K562 (cell line): Measurements from ENCODE around the gene LAP3. TPM values are rescaled to one million over a fixed set of nuclear protein-coding genes. Genes with fewer than 3 reads are reported as not detected.

Source experiments
- ATAC-seq: fragments of 200-7000 bp; cut with Tn5 transposase; 3 replicates; pipeline ENCODE4 v1.9.1; 2020; ENCODE audit warnings: moderate library complexity
- BruUV-seq: library from RNA; stranded (reverse); fragments of 400-500 nt; replicated peaks from 2 replicates; lab custom pipeline; 2021; lab: Mats Ljungman, UMichigan
- CTCF ChIA-PET: fragments of 300-600 bp; formaldehyde crosslinking; extraction: SDS; loops from one replicate; lab custom pipeline; 2021; ENCODE audit warnings: low intra/inter-chr PET ratio; lab: Yijun Ruan, JAX
- POLR2A ChIA-PET: fragments of 300-600, 350-650 bp; sonication (Branson Sonifier 250); formaldehyde crosslinking; extraction: SDS; loops from one replicate; lab custom pipeline; 2021; ENCODE audit warnings: antibody characterized with exemption, inconsistent platforms; lab: Yijun Ruan, JAX
- DNase-seq, 4 experiments: peaks; one replicate each; pipeline versions ENCODE4 v3.0.0 to v3.0.0-alpha.2; 2011 to 2018; ENCODE audit warnings: low spot score in 3 of 4, mixed read lengths in 3 of 4; ENCODE audit errors: extremely low read depth in 1 of 4
- FAIRE-seq: peaks from 2 replicates; lab custom pipeline; 2011; peaks lifted over from hg19 to GRCh38; lab: Jason Lieb, UNC
- H2AFZ ChIP-seq: 2 replicates; pipeline ENCODE4 v1.6.0; 2011; ENCODE audit warnings: low read depth, low read length, control low read depth, inconsistent platforms
- H3K27ac ChIP-seq: fragments of 200-600 bp; 3 replicates; pipeline ENCODE4 v1.8.0; 2011; ENCODE audit warnings: low read depth, mild to moderate bottlenecking, control low read depth, inconsistent platforms, low read length, moderate library complexity, mixed read lengths; ENCODE audit errors: extremely low read depth
- H3K27me3 ChIP-seq, 2 experiments: fragments of 300-600 bp in 1 of 2; 2 replicates in 1 of 2; 3 replicates in 1 of 2; pipeline versions ENCODE4 v1.6.0 to v1.8.0; 2011; ENCODE audit warnings: inconsistent platforms in 2 of 2, low read length in 2 of 2, mild to moderate bottlenecking in 1 of 2, mixed read lengths in 1 of 2, moderate library complexity in 1 of 2; ENCODE audit not compliant: control insufficient read depth in 2 of 2, insufficient read depth in 2 of 2
- H3K36me3 ChIP-seq: fragments of 300-600 bp; 3 replicates; pipeline ENCODE4 v1.8.0; 2011; ENCODE audit warnings: mild to moderate bottlenecking, low read length, inconsistent platforms; ENCODE audit not compliant: control insufficient read depth, insufficient read depth
- H3K4me1 ChIP-seq, 2 experiments: fragments of 200-600 bp in 1 of 2; replicated peaks in 1 of 2; 2 replicates in 1 of 2; 3 replicates in 1 of 2; pipeline versions ENCODE4 v1.5.1 to v1.8.0; 2011; ENCODE audit warnings: inconsistent platforms in 2 of 2, low read length in 2 of 2, mild to moderate bottlenecking in 1 of 2, mixed read lengths in 1 of 2, moderate library complexity in 1 of 2; ENCODE audit not compliant: control insufficient read depth in 2 of 2, insufficient read depth in 2 of 2
- H3K4me2 ChIP-seq: 2 replicates; pipeline ENCODE4 v1.6.1; 2011; ENCODE audit warnings: low read length, control low read depth, inconsistent platforms, mixed read lengths; ENCODE audit not compliant: insufficient read depth
- H3K4me3 ChIP-seq: fragments of 200-600 bp; sonication (generic), shearing (Covaris generic); 2 replicates; pipeline ENCODE4 v1.5.1; 2016; ENCODE audit warnings: control low read depth, inconsistent platforms
- H3K79me2 ChIP-seq: fragments of 200-600 bp; 3 replicates; pipeline ENCODE4 v1.8.0; 2011; ENCODE audit warnings: low read length, inconsistent platforms; ENCODE audit not compliant: control insufficient read depth, insufficient read depth
- H3K9ac ChIP-seq, 2 experiments: 2 replicates each; pipeline versions ENCODE4 v1.6.0 to v1.6.1; 2011; ENCODE audit warnings: low read depth in 2 of 2, low read length in 2 of 2, control low read depth in 1 of 2, inconsistent platforms in 1 of 2, mild to moderate bottlenecking in 1 of 2, mixed read lengths in 1 of 2; ENCODE audit not compliant: insufficient read depth in 1 of 2
- H3K9me1 ChIP-seq: one replicate; pipeline ENCODE4 v1.6.0; 2011; ENCODE audit warnings: inconsistent platforms, mild to moderate bottlenecking, low read length, moderate library complexity; ENCODE audit not compliant: control insufficient read depth, insufficient read depth
- H3K9me3 ChIP-seq: replicated peaks from 2 replicates; pipeline ENCODE4 v1.5.1; 2011; ENCODE audit warnings: low read depth, low read length, inconsistent platforms; ENCODE audit not compliant: control insufficient read depth, insufficient read depth
- H4K20me1 ChIP-seq: replicated peaks from 2 replicates; pipeline ENCODE4 v1.6.1; 2011; ENCODE audit warnings: low read length, inconsistent platforms, mixed read lengths; ENCODE audit not compliant: control insufficient read depth, insufficient read depth
- CBX3 ChIP-seq, 2 experiments: IDR thresholded peaks; 1 replicate in 1 of 2; 2 replicates in 1 of 2; pipeline ENCODE4 v1.6.1; 2012; ENCODE audit warnings: inconsistent platforms in 2 of 2, low read length in 2 of 2, borderline replicate concordance in 1 of 2, control low read depth in 1 of 2
- FOXK1 ChIP-seq: sonication (generic); formaldehyde crosslinking; IDR thresholded peaks from 2 replicates; pipeline ENCODE4 v1.8.0; 2022; ENCODE audit warnings: missing genetic modification reagents, mild to moderate bottlenecking, borderline replicate concordance
- GABPB2 ChIP-seq: fragments of 250-450 bp; sonication (Bioruptor Pico); conservative IDR thresholded peaks from 2 replicates; pipeline ENCODE4 v1.5.1; 2021; ENCODE audit warnings: mild to moderate bottlenecking
- NR2C1 ChIP-seq, 2 experiments: fragments of 450-650 bp; IDR thresholded peaks; 2 replicates each; pipeline ENCODE4 v1.6.1; 2017; ENCODE audit warnings: mild to moderate bottlenecking in 2 of 2, antibody characterized with exemption in 1 of 2, inconsistent platforms in 1 of 2, missing compliant biosample characterization in 1 of 2, missing genetic modification characterization in 1 of 2
- NRF1 ChIP-seq, 2 experiments: fragments of 450-650 bp; IDR thresholded peaks in 1 of 2; conservative IDR thresholded peaks in 1 of 2; 2 replicates each; pipeline ENCODE4 v1.6.1; 2014; ENCODE audit warnings: mild to moderate bottlenecking in 2 of 2
- SREBF2 ChIP-seq: sonication (generic); formaldehyde crosslinking; IDR thresholded peaks from 2 replicates; pipeline ENCODE4 v1.4.0; 2020; ENCODE audit warnings: mild to moderate bottlenecking, missing genetic modification reagents
- THRAP3 ChIP-seq: fragments of 450-650 bp; IDR thresholded peaks from 2 replicates; pipeline ENCODE4 v1.6.1; 2016; ENCODE audit warnings: mild to moderate bottlenecking, inconsistent platforms, borderline replicate concordance
- ZNF277 ChIP-seq: fragments of 250-450 bp; sonication (Bioruptor Pico); IDR thresholded peaks from 2 replicates; pipeline ENCODE4 v1.8.0; 2022; ENCODE audit warnings: inconsistent platforms, mild to moderate bottlenecking, moderate library complexity, borderline replicate concordance
- ZNF511 ChIP-seq: sonication (generic); formaldehyde crosslinking; IDR thresholded peaks from 2 replicates; pipeline ENCODE4 v1.8.0; 2022; ENCODE audit warnings: mild to moderate bottlenecking, missing genetic modification reagents
- ZNF551 ChIP-seq: fragments of 250-450 bp; sonication (Bioruptor Pico); IDR thresholded peaks from 2 replicates; pipeline ENCODE4 v1.5.0; 2021; ENCODE audit warnings: mild to moderate bottlenecking, moderate library complexity
- ZNF778 ChIP-seq: fragments of 450-650 bp; formaldehyde crosslinking; IDR thresholded peaks from 2 replicates; pipeline ENCODE4 v1.4.0; 2020; ENCODE audit warnings: mild to moderate bottlenecking, moderate library complexity
- ZNF785 ChIP-seq: fragments of 250-450 bp; sonication (Bioruptor Pico); IDR thresholded peaks from 2 replicates; pipeline ENCODE4 v1.4.0; 2020; ENCODE audit warnings: mild to moderate bottlenecking
- WGBS: fragments of 100-300 bp; shearing (Covaris generic); methylation state at CpG from one replicate; pipeline ENCODE4 v1.1.6; 2016; ENCODE audit warnings: low coverage, mixed read lengths; ENCODE audit not compliant: insufficient coverage; ENCODE audit errors: missing lambda C conversion rate; 5-methylcytosine and 5-hydroxymethylcytosine counted together
- in situ Hi-C: fragments of 300-500 bp; cut with MboI; formaldehyde crosslinking; loops from 4 replicates; pipeline ENCODE4 v1.15.0; 2018; ENCODE audit warnings: inconsistent platforms, mixed read lengths
- intact Hi-C: fragments of 100-400 bp; cut with micrococcal nuclease; formaldehyde crosslinking; loops from 2 replicates; pipeline ENCODE4 v1.14.2; 2022
- polyA plus RNA-seq, 8 experiments: library from polyadenylated mRNA; depleted of rRNA in 4 of 8; stranded (reverse) in 5 of 8; unstranded in 3 of 8; fragments of >200 nt; fragmentation: Nextera tagmentation in 2 of 8; fragmentation: Illumina TruSeq in 1 of 8; extraction: Ambion mirVana in 2 of 8; extraction: Trizol in 1 of 8; gene quantifications; 2 replicates each; pipeline versions ENCODE4 v1.2.1 to v1.2.3, GENCODE V29; 2011 to 2014; ENCODE audit warnings: inconsistent platforms in 1 of 8, missing spikeins in 1 of 8
- total RNA-seq, 7 experiments: library from RNA; depleted of rRNA in 6 of 7; stranded (reverse); fragments of >200 nt in 6 of 7; fragmentation: Illumina TruSeq in 2 of 7; extraction: Trizol in 2 of 7; gene quantifications; 2 replicates each; pipeline versions ENCODE4 v1.2.1 to v1.2.3, GENCODE V29; 2011 to 2021; ENCODE audit warnings: low replicate concordance in 1 of 7

Gene LAP3
- total and polyA plus RNA-seq, 9 of the 15 experiments (the other 6 are each of a cell fraction or from before 2014, with no cell fraction given), result 82.3 to 170 (median 107) TPM

- POLR2A ChIA-PET, result interaction anchor here (0.6 to 1.5 kb wide), 3 partner anchors 11 to 1736 kb away, joined by 3 read pairs; no protein-coding TSS in a partner anchor
- Histone ChIP-seq H3K79me2 (peaks cover 56% of the 10 kb centered on the region), H3K9me3 (no peaks in the 10 kb centered on the region), H4K20me1 (peaks cover 15% of the 10 kb centered on the region), H3K9me1 (peaks cover 3% of the 10 kb centered on the region)
- no peak for TF ChIP-seq ZNF551 (CRISPR knock-in tag)
- TF ChIP-seq ZNF277 (CRISPR knock-in tag), result no peak
- TF ChIP-seq SREBF2, result no peak
- no peak for TF ChIP-seq CBX3 (IDR thresholded peaks at IDR 0.05; ENCODE audit: borderline replicate concordance in 1 of 2, low read length in 2 of 2)
- no peak for TF ChIP-seq ZNF785 (CRISPR knock-in tag)
- no peak for TF ChIP-seq ZNF778 (CRISPR knock-in tag)
- no peak for TF ChIP-seq THRAP3
- no peak for TF ChIP-seq GABPB2
- TF ChIP-seq ZNF511 (CRISPR knock-in tag), result no peak
- TF ChIP-seq FOXK1, result no peak
- TF ChIP-seq NR2C1 (IDR thresholded peaks at IDR 0.05), result no peak
- no peak for TF ChIP-seq NR2C1 (tag; IDR thresholded peaks at IDR 0.05)
- no peak for TF ChIP-seq NRF1 (conservative IDR thresholded peaks at IDR 0.05 in 1 of 2, IDR thresholded peaks at IDR 0.05 in 1 of 2)
- TF ChIP-seq, all 486 proteins: peak for 0
- H2AFZ ChIP-seq, result no peak overlapping the region
- H3K4me3 ChIP-seq, result no peak overlapping the region
- intact Hi-C loops, result no loop called here
- H3K27me3 ChIP-seq, result no peaks in the 10 kb centered on the region
- ATAC-seq (no peak), DNase-seq (no peak), FAIRE-seq (no peak)
- peaks cover 10 to 15% of the 10 kb centered on the region in 2 experiments for H3K4me1 ChIP-seq
- peaks cover 76% of the 10 kb centered on the region for H3K36me3 ChIP-seq
- H3K9ac ChIP-seq, result no peak overlapping the region
- in situ Hi-C loops, result no loop called here
- 0% methylated on average over 1 of the region's 1 CpG for WGBS
- no peak overlapping the region for H3K4me2 ChIP-seq
- no TSS peak for BruUV-seq
- no peak overlapping the region for H3K27ac ChIP-seq
- CTCF ChIA-PET, result no interaction called here
These were observed 41.9 kb downstream of the LAP3 start for GRCh38 chr4:17618926-17619325.
